Choroid plexus epithelial cell (primary cell): ENCODE data around the gene ZG16.
"Not testable (repeated sequence)": the region's sequence is repeated elsewhere in the genome, so short reads cannot be mapped to it uniquely, and the experiment has no call there.

Source experiments
- DNase-seq: peaks from one replicate; pipeline ENCODE4 v3.0.0-alpha.2; 2010; ENCODE audit warnings: low read depth
- H3K4me3 ChIP-seq: 2 replicates; pipeline ENCODE4 v1.5.1; 2011; ENCODE audit warnings: low read depth, mild to moderate bottlenecking, control low read depth, low read length, moderate library complexity
- TF ChIP-seq, protein P1 (sequence below): conservative IDR thresholded peaks from 2 replicates; pipeline ENCODE4 v1.5.1; 2011; ENCODE audit warnings: low read depth, mild to moderate bottlenecking, control low read depth, inconsistent platforms, low read length, moderate library complexity

Gene ZG16, protein sequence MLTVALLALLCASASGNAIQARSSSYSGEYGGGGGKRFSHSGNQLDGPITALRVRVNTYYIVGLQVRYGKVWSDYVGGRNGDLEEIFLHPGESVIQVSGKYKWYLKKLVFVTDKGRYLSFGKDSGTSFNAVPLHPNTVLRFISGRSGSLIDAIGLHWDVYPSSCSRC

DNA sequence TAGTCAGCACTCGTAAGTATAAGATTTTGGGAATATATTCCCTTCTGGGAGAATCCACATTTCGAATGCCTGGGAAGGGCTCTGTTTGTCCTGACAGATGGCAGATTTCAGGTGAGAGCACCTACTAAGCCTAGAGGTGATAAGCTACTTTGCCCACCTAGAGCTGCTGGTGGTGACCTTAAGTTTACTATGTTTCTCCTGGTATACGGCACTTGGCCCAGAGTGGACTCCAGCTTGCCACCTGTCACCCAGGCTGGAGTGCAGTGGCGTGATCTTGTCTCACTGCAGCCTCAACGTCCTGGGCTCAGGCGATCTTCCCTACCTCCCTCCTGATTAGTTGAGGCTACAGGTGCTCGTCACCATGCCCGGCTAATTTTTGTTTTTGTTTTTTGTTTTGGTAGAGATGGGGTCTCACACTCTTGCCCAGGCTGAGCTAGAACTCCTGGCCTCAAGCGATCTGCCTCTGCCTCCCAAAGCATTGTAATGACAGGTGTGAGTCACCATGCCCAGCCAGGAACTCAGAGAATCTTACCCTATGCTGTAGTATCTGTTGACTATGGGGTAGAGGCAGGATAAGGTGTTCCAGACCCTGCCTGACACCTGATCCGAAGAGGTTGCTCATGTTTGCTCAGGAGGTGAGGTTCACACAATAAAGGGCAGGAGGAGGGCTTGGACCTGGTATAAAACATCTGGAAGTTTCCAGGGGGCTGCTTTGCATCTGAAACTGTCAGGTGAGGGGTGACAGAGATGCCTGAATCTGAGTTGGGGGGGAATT is at the start of gene ZG16:
TSS of gene ZG16 (plus strand) at position 681 of the 775 bp plus-strand sequence. CDS start 1,011 bp downstream, outside the sequence.
- no peak within 1 kb of the TSS for H3K4me3 ChIP-seq
- TF ChIP-seq, protein P1, sequence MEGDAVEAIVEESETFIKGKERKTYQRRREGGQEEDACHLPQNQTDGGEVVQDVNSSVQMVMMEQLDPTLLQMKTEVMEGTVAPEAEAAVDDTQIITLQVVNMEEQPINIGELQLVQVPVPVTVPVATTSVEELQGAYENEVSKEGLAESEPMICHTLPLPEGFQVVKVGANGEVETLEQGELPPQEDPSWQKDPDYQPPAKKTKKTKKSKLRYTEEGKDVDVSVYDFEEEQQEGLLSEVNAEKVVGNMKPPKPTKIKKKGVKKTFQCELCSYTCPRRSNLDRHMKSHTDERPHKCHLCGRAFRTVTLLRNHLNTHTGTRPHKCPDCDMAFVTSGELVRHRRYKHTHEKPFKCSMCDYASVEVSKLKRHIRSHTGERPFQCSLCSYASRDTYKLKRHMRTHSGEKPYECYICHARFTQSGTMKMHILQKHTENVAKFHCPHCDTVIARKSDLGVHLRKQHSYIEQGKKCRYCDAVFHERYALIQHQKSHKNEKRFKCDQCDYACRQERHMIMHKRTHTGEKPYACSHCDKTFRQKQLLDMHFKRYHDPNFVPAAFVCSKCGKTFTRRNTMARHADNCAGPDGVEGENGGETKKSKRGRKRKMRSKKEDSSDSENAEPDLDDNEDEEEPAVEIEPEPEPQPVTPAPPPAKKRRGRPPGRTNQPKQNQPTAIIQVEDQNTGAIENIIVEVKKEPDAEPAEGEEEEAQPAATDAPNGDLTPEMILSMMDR, result no peak
- DNase-seq, result no peak

DNA sequence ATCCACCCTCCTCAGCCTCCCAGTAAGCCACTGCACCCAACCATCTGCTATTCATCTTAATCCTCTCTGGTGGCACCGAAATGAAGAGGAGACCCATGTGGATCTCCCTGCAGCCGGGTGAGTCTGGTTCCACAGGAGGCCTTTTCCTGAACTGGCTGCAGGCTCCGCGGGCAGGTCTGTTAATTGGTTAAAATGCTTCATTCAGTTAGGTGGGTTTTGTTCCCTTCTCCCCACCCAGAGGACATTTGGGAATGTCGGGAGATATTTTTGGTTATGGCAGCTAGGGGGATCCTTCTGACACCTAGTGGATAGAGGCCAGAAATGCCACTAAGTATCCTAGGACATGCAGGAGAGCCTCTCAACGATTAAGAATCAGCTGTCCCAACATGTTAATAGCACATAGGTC is 48.9 kb upstream of the ZG16 start:
- peak; percentile 60 for DNase-seq
- TF ChIP-seq, protein P1, result peak; percentile 78
- no peak overlapping the region for H3K4me3 ChIP-seq

DNA sequence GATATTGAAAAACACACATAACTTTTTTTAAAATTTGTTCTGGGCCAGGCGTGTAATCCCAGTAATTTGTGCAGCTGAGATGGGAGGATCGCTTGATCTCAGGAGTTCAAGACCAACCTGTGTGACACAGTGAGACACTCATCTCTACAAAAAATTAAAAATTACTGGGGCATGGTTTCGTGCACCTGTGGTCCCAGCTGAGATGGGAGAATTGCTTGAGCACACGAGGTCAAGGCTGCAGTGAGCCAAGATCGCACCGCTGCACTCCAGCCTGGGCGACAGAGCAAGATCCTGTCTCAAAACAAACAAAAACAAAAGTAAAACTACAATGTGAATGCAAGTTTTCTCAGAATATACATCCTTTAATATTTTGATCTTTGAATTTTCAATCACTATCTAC is 47.4 kb upstream of the ZG16 start:
- TF ChIP-seq, protein P1, result no peak
- DNase-seq, result no peak
- H3K4me3 ChIP-seq, result no peak overlapping the region

DNA sequence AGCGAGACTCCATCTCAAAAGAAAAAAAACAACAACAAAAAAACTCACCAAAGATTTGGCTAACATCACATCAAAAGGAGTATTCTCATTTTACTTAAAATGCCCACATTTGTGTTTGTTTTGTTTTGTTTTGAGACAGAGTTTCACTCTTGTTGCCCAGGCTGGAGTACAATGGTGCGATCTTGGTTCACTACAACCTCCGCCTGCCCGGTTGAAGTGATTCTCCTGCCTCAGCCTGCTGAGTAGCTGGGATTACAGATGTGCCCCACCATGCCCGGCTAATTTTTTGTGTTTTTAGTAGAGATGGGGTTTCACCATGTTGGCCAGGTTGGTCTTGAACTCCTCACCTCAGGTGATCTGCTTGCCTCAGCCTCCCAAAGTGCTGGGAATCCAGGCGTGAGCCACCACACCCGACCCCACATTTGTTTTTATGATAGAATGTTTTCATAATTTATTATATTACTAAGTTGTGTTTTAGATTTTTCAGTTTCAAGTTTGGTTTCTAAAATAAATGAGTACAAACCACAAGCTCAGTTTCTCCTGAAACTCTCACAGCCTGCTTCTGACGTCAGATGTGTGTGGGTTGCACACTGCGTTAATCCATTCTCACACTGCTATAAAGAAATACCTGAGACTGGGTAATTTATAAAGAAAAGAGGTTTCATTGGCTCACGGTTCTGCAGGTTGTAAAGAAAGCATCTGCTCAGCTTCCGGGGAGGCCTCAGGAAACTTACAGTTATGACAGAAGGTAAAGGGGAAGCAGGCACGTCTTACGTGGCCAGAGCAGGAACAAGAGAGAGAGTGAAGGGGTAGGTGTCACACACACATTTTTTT is 46.1 kb upstream of the ZG16 start:
- DNase-seq, H3K4me3 ChIP-seq: not testable (repeated sequence)

DNA sequence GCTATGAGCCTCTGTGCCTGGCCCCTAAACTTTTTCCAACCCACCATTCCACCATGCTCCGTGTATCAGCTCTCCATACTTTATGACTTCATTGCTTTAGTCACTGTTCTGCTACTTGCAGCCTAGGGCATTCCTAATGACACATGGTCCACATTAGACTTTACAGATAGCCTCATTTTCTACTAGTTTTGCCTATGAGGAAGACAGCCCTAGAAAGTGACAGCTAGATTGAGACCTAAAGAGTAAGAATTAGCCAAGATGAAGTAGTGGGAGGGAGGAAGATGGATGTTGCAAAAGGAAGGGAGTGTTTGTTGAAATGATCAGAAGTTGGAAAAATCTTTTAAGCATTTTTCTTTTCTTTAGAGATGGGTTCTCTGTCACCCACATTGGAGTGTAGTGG is 43.3 kb upstream of the ZG16 start:
- DNase-seq, result no peak
- no peak overlapping the region for H3K4me3 ChIP-seq
- TF ChIP-seq, protein P1, result no peak

DNA sequence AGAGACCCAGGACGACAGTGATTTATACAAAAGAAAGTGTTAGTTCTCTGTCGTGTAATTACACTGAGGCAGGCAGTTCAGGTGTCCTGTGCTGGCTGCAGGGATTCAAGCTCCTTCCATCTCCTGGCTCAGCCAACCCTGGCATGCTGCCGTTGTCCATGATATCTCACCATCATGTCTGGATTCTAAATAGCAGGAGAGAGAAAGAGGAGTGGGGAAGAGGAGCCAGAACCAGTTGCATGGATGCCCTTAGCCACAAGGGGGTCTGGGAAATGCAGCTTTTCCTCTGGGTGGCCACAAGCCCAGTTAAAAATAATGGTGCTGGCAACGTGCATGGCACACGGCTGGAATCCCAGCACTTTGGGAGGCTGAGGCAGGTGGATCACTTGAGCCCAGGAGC is 41.9 kb upstream of the ZG16 start:
- TF ChIP-seq, protein P1, result peak; percentile 36
- DNase-seq, result peak; percentile 2

DNA sequence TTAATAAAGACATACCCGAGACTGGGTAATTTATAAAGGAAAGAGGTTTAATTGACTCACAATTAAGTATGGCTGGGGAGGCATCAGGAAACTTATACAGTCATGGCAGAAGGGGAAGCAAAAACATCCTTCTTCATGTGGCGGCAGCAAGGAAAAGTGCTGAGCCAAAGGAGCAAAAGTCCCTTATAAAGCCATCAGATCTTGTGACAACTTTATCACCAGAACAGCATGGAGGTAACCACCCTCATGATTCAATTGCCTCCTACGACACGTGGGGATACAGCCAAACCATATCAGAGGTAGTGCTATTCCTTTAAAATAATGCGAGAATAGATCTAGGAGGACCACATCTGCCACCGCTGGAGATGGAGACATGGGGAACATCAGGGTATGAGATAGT is 41.3 kb upstream of the ZG16 start:
- DNase-seq, result no peak
- TF ChIP-seq, protein P1, result no peak
- no peak overlapping the region for H3K4me3 ChIP-seq

More for the DNA sequence above, 41.9 kb upstream of the ZG16 start:
- H3K4me3 ChIP-seq, result no peak overlapping the region
